Adipose tissue (tissue), 3 donors: ENCODE results near the gene CYP2S1. TPM values are rescaled to one million over a fixed set of nuclear protein-coding genes. Genes with fewer than 3 reads are reported as not detected.
"Not testable (repeated sequence)": the region's sequence is repeated elsewhere in the genome, so short reads cannot be mapped to it uniquely, and the experiment has no call there.

Experiments
- H3K27ac ChIP-seq: one replicate; pipeline ENCODE4 v1.5.1; 2013; ENCODE audit warnings: low read depth, low read length
- WGBS, 3 donors: extraction: QIAGEN DNeasy Blood & Tissue Kit; methylation state at CpG; one replicate each; pipeline ENCODE4 v1.1.7; 2013; 5-methylcytosine and 5-hydroxymethylcytosine counted together
- polyA plus RNA-seq, 3 donors: library from polyadenylated mRNA; stranded (reverse); fragments of 200-250 nt; gene quantifications; one replicate each; pipeline ENCODE4 v1.2.3, GENCODE V29; 2013
- donor health status: healthy with polysubstance abuse.
- donor health status: Bipolar disorder and iron deficiency.
- donor health status: healthy.

The CYP2S1 gene
- polyA plus RNA-seq, 3 donors, result 0.30 to 5.1 (median 0.67) TPM

DNA sequence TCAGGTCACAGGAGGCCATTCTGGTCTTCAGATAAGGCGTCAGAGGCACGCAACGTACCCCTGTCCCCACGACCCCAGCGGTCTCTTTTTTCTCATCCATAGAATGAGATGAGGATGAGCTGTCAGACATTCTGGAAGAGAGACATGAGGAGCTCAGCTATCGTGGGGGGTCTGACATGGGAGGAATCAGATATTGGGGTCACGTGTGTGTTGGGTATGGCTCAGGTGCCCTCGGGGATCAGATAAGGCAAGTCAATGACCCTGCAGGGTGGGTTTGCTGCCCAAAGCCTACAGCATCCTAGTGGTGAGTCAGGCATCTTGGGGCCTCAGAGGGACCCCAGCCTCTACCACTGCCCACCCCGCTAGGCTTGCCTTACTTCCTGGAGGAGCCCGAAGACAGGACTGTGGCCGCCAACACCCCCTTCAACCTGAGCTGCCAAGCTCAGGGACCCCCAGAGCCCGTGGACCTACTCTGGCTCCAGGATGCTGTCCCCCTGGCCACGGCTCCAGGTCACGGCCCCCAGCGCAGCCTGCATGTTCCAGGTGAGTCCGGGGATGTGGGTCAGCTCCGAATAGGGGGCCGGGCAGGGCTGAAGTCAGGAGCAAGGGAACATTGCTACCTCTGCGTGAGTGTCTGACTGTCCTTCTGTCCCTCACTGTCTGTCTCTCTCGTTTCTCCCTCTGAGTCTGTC, 28.6 kb downstream of the CYP2S1 start:
- no peak overlapping the region for H3K27ac ChIP-seq
- WGBS, 3 donors, result 83 to 90% (median 89%) methylated on average over 20 of the region's 20 CpGs

DNA sequence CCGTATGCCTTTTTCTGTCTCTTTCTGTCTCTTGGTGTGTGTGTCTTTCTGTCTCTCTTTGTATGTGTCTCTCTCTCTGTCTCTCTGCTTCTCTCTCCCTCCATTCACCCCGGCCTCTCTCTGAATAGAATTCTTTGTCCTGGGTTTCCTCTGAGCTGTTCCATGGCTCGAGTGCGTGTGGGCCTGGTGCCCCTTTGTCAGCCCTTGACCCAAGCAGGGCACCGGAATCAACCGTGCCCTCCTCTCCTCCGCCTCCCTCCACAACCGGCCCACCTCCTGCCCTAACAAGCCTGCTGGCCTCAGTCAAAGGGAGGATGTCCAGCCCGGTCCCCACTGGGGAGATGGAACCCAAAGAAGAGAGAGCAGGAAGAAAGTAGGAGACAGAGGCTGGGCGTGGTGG, 29.2 kb downstream of the CYP2S1 start:
- no peak overlapping the region for H3K27ac ChIP-seq
- 74 to 81% (median 75%) methylated on average over 10 of the region's 10 CpGs for WGBS, 3 donors

DNA sequence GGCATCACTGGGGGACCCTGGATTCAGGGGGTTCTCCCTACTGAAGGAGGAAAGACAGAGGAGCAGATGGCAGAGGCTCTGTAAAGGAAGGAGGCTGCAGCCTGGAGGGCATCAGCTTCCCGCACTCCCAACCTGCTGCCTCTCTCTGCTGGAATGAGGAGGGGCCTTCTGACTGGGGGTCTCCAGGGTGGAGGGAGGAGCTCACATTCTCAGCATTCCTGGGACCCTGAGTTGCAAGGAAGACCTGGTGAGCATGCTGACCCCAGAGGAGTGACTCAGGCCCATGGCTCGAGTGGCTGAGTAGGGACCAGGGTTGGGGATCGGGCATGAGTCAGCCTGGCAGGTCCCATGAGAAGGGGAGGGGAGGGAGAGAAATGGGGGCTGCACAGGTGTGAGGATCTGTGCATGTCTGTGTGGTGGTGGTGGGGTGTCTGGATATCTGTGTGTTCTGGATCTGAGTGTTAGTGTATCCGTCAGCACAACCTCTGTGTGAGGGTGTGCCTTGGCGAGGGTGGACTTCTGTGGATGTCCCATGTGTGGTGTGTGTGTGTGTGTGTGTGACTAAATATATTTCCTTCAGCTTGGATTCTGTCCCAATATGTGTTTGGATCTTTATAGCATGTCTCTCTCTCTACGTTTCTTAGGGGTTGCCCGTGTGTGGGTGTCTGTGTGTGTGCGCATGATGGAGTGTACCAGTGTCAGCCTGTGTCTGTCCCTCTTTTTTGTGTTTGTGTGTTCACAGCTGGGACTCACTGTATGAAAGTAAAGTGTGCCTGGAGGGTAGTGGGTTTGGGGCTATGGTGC, 30.6 kb downstream of the CYP2S1 start:
- no peak overlapping the region for H3K27ac ChIP-seq
- 51 to 58% (median 56%) methylated on average over 8 of the region's 8 CpGs for WGBS, 3 donors

DNA sequence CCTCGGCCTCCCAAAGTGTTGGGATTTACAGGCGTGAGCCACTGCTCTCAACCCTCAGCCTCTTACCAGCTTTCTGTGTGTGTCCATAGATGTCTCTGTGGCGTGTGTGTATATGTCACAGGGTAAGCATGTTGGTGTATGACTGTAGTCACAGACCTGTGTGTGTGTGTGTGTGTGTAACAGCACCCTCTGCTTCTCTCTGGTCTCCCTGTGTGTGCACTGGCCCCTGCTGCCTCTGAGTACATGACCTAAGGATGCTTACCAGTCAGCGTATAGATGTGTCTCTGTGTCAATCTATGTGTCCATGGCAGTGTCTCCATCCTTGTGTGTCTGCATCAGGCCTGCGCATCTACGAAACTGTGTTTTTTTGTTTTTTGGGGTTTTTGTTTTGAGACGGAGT, 31.6 kb downstream of the CYP2S1 start:
- 90 to 93% (median 92%) methylated on average over 7 of the region's 7 CpGs for WGBS, 3 donors
- H3K27ac ChIP-seq, result no peak overlapping the region

DNA sequence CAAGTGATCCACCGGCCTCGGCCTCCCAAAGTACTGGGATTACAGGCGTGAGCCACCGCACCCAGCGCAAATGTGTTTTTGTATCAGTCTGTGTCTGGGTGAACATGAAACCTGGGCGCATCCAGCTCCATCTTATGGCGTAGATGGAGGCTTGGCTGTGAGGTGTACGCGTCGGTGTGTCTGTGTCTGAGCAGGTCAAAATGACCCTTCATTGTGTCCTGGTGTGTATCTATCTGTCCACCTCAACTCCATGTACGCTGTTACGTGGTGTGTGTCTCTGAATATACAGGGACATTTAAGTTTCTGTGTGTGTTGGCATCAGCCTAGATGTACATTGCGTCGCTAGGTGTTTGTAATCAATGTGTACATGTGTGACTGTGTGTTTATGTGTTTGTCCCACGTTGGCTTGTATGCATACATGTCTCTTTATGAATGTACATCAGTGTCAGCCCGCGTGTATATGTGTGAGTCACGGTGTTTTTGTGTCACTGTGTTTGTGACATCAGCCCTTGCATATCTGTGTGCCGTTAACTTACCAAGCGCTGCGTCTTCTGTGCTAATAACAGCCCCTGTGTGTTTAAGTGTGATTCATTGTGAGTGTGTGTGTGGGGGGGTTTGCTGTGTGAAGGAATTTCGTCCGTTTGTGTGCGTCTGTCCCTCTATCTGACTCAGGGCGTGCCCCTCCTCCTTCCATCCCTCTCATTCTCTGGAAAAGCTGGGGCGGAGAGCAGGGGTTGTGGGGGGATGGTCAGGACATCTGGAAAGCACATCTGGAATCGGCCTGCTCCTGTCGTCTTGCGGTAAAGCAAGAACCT, 32.4 kb downstream of the CYP2S1 start:
- 49 to 54% (median 53%) methylated on average over 29 of the region's 29 CpGs for WGBS, 3 donors
- peak overlapping the region; percentile 43 for H3K27ac ChIP-seq

DNA sequence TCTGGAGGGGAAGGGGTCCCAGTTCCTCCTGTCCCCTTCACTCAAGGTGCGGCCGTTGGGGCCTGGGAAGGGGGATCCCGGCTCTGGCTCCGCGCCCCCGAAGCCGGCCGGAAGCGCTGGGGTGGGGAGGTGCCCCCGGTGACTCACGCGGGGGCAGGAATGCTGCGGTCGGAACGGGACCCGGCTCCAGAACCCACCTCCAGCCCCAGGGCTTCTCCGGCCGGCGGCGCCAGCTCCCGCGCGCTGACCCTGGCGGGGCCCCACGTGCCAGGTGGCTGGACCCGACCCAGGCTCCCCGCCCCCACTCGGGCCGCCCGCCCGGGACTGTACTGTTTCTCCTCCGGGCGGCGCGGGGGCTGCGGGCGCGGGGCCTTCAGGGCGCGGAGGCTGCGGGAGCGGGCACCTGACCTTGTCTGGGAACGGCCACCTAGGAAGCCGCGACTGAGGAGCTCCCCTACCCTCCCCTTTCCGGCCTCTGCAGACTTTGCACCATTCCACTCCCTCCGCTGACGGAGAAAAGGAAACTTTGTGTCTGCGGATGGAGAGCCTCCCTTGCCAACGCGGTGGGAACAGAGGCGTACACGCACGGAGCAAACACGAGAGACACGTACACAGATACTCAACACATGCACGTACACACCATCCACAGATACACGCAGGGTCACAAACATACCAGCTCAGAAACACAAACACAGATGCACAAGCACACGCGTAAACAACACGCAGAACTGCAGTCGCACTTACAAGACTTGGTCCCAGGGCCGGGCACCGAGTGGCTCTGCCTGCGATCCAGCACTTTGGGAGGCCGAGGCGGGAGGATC, 33.2 kb downstream of the CYP2S1 start:
- WGBS, 3 donors, result 3 to 9% (median 7%) methylated on average over 56 to 67 of the region's 67 CpGs
- peak overlapping the region; percentile 43 for H3K27ac ChIP-seq

DNA sequence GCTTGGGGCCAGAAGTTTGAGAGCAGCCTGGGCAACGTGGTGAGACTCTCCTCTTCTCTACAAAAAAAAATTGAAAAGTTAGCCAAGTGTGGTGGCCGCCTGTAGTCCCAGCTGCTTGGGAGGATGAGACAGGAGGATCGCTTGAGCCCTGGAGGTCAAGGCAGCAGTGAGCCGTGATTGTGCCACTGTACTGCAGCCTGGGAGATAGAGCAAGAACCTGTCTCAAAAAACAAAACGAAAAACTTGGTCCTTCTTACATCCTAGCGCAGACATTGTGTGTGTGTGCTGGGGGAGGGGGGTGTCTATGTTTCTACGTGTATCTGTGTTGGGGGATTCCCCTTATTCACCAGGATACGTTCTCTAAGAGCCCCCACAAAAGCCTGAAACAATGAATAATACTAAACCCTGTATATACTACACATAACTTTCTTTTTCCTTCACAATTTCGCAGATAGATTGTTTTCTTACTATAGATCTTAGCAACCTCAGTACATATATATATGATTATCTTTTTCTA, 33.9 kb downstream of the CYP2S1 start:
- no peak overlapping the region for H3K27ac ChIP-seq
- 59 to 68% (median 59%) methylated on average over 9 of the region's 9 CpGs for WGBS, 3 donors

DNA sequence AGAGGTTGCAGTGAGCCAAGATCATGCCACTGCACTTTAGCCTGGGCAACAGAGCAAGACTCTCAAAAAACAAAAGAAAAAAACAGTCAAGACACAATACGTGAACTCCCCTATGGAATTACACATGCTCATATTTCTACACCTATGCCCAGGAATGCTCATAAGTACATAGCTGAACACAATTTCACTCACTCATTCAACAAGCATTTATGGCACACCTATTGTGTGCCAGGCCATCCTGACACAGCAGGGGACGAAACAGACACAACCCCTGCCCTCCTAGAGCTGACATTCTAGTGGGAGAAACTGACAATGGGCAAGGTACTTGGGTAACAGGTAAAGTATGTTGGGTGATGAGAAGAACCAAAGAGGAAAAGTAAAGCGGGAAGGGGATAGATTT, 35.5 kb downstream of the CYP2S1 start:
- H3K27ac ChIP-seq, result no peak overlapping the region
- 75 to 88% (median 83%) methylated on average over 3 of the region's 3 CpGs for WGBS, 3 donors

DNA sequence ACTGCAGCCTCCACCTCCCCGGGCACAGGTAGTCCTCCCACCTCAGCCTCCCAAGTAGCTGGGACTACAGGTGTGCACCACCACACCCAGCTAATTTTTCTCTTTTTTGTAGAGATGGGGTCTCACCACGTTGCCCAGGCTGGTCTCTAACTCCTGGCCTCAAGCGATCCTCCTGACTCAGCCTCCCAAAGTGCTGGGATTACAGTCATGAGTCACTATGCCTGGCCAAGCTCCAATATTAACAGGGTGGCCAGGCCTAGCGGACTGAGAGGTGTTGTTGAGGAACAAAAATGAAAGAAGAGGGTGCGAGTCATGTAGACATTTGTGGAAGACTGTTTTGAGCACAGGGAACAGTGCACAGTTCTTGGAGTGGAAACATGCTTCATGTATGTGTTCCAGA, 36.3 kb downstream of the CYP2S1 start:
- not testable (repeated sequence) for H3K27ac ChIP-seq

DNA sequence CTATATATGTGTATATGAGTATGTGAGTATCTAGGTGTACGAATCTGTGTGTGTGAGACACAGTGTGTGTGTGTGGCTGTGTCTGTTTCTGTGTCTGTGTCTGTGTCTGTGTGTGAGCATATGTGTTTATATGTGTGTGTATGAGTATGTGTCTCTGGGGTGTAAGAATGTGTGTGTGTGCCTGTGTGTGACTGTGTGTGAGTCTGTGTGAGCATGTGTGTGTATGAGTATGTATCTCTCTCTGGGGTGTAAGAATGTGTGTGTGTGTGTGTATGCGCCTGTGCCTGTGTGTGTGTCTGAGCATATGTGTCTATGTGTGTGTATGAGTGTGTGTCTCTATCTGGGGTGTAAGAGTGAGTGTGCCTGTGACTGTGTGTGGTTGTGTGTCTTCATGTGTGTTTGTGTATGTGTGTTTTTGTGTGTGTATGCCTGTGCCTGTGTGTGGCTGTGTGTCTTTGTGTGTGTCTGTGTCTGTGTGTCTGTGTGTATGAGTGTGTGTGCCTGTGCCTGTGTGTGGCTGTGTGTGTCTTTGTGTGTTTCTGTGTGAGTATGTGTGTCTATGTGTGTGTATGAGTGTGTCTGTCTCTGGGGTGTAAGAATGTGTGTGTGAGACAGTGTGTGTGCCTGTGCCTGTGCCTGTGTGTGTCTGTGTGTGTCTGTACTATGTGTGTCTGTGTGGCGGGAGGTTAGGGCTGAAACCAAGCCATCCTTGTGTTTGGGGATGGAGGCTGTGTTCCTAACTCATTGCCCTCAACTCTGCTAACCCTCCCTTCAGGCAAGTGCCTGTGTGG, 37.2 kb downstream of the CYP2S1 start:
- no peak overlapping the region for H3K27ac ChIP-seq
- 93% methylated on average over 3 of the region's 3 CpGs for WGBS, 3 donors

More for the DNA sequence above, 36.3 kb downstream of the CYP2S1 start:
- 81 to 91% (median 85%) methylated on average over 5 of the region's 5 CpGs for WGBS, 3 donors

DNA sequence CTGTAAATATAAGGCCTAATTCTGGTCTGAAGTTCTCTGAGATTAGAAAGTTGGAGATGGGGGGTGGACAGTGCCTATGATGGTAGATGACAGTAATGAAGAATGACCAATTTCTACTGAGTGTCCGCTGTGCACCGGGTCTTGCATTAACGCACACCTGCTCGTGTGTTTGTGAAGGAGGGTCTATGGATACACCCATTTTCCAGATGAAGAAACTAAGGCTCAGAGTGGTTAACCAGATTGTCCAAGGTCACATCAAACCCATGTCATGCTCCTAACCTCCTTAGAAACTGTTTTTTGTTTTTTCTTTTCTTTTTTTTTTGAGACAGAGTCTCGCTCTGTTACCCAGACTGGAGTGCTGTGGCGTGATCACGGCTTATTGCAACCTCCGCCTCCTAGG, 39.7 kb downstream of the CYP2S1 start:
- 90 to 97% (median 97%) methylated on average over 8 of the region's 8 CpGs for WGBS, 3 donors

DNA sequence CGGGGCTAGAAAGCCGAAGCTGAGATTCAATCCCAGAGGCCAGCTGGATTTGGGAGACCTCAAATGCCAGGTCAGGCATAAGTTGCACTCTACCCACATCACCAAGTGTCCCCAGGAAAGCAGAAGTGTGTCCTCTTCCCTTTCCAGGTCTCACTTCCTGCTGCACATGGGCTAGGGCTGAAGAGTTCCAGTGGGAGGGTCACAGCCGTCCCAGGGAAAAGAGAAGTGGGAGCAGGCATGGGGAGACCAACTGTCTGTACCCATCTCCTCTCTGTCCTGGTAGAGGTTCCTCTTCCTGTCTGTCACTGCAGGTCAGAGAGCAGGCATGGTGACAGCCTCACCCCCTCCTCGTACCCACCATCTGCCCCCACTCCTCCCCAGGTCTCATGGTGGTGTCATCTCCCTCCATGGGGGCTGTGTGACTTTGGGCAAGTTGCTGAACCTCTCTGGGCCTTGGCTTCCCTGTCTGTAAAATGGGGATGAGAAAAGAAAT, 40.8 kb downstream of the CYP2S1 start:
- no peak overlapping the region for H3K27ac ChIP-seq
- WGBS, 3 donors, result 43 to 61% (median 43%) methylated on average over 4 of the region's 4 CpGs

More for the DNA sequence above, 39.7 kb downstream of the CYP2S1 start:
- H3K27ac ChIP-seq, result no peak overlapping the region

DNA sequence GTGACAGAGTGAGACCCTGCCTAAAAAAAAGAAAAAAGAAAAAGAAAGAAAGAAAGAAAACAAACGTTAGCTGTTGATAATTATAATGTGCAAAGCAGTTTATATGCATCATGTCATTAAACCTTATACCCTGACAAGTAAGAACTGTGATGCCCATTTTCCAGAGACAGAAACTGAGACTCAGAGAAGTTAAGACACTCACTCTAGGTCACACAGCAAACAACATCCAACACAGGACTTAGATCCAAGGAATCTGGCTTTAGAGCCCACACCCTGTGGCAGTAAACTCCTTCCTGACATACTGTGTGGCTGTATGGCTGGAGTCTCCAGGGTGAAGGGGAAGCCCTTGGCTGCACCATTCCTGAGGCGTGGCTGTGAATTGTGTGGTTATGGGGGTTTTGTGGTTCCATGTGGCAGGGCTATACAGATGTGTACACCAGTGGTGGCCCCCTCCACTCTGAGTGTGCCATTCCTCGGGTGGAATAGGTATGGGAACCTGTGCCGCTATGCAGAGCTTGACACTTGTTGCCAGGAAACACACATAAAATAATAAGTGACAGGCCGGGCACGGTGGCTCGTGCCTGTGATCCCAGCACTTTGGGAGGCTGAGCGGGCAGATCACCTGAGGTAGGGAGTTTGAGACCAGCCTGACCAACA, 41.6 kb downstream of the CYP2S1 start:
- 70 to 79% (median 75%) methylated on average over 8 of the region's 8 CpGs for WGBS, 3 donors

DNA sequence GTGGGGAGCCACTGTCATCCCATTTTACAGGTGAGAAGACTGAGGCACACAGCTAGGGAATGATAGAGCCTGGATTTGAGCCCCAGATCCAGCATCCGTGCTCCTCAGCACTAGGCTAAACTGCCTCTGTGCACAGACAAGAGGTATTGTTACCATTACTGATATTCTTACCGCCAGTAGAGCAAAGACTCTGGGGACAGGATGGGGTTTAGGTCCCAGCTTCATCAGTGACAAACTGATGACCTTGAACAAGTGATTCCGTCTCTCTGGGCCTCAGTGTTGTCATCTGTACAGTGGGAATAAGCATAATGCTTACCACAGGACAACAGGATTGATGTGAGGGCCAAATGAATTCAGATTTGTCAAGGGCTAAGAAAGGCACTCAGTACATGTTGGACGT, 42.5 kb downstream of the CYP2S1 start:
- WGBS, 3 donors, result 73 to 88% (median 84%) methylated on average over 4 of the region's 4 CpGs
- no peak overlapping the region for H3K27ac ChIP-seq

More for the DNA sequence above, 41.6 kb downstream of the CYP2S1 start:
- H3K27ac ChIP-seq, result no peak overlapping the region

DNA sequence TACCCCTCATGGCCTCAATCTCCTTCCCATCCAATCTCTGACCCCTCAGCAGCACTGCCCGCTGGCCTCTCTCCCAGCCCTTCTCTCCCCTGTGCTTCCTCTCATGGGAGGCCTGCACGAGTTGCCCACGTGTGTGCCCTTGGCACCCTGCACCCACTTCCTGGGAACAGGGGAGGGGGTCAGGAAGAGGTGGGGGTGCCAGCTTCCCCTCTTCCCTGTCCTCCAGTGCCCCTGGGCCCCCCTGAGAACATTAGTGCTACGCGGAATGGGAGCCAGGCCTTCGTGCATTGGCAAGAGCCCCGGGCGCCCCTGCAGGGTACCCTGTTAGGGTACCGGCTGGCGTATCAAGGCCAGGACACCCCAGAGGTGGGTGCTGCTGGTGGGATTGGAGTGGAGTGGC, 45.2 kb downstream of the CYP2S1 start:
- WGBS, 3 donors, result 75 to 91% (median 75%) methylated on average over 8 to 10 of the region's 10 CpGs
- H3K27ac ChIP-seq, result no peak overlapping the region

DNA sequence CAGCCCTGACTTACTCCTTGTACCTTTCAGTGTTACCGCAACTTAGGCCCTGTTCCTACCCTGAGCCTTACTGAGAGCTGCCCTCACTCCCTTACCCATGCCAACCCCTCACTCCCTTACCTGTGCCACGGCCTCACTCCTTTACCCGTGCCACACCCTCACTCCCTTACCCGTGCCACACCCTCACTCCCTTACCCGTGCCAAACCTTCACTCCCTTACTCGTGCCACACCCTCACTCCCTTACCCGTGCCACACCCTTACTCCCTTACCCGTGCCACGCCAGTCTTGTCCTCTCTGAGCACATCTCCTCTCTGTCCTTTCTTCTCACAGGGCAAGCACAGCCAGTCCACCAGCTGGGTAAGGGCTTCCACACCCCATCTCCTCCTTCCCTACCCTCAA, 46.3 kb downstream of the CYP2S1 start:
- no peak overlapping the region for H3K27ac ChIP-seq
- 69 to 84% (median 71%) methylated on average over 9 of the region's 9 CpGs for WGBS, 3 donors
